Anterior cingulate cortex (tissue), 58 donors: Measurements from ENCODE around the gene SEC14L1.
"Not testable (repeated sequence)": the region's sequence is repeated elsewhere in the genome, so short reads cannot be mapped to it uniquely, and the experiment has no call there.

Experiments used
- DNase-seq, 58 donors: peaks; one replicate each; lab custom pipeline; 2025; lab: John Stamatoyannopoulos, UW

SEC14L1 gene

GRCh38 chr17:77252306-77252705 lies 111.5 kb downstream of the SEC14L1 start:
- not testable (repeated sequence) for DNase-seq

- DNase-seq = no peak
Observed at GRCh38 chr17:77253611-77254051, 112.9 kb downstream of the SEC14L1 start.

GRCh38 chr17:77254951-77255825 lies 114.4 kb downstream of the SEC14L1 start:
- peak in 8 of 58 donors; percentile 4 to 50 (median 32) for DNase-seq

GRCh38 chr17:77255970-77256369 lies 115.2 kb downstream of the SEC14L1 start:
- not testable (repeated sequence) for DNase-seq

- DNase-seq = no peak
Observed at GRCh38 chr17:77256710-77257109, 115.9 kb downstream of the SEC14L1 start.

GRCh38 chr17:77257169-77257568 lies 116.4 kb downstream of the SEC14L1 start:
- DNase-seq = no peak

- no peak for DNase-seq
Observed at GRCh38 chr17:77257596-77258458, 117.1 kb downstream of the SEC14L1 start.

GRCh38 chr17:77258638-77259037 lies 117.9 kb downstream of the SEC14L1 start:
- DNase-seq = no peak

- no peak for DNase-seq
Observed at GRCh38 chr17:77264617-77265230, 124.0 kb downstream of the SEC14L1 start.

- no peak for DNase-seq
Observed at GRCh38 chr17:77266213-77266612, 125.4 kb downstream of the SEC14L1 start.
